PC-3 (cell line): ENCODE results near the gene C19orf25. TPM values are rescaled to one million over a fixed set of nuclear protein-coding genes. Genes with fewer than 3 reads are reported as not detected.
"Not testable (repeated sequence)": the region's sequence is repeated elsewhere in the genome, so short reads cannot be mapped to it uniquely, and the experiment has no call there.

Source experiments
- ATAC-seq: fragments of 200-7000 bp; cut with Tn5 transposase; 2 replicates; pipeline ENCODE4 v1.9.1; 2020; ENCODE audit warnings: mild to moderate bottlenecking, moderate library complexity
- BruUV-seq: library from RNA; stranded (reverse); fragments of 400-500 nt; replicated peaks from 2 replicates; lab custom pipeline; 2021; lab: Mats Ljungman, UMichigan
- CTCF ChIA-PET: fragments of 300-600 bp; sonication (Branson Sonifier 250); formaldehyde crosslinking; loops from one replicate; lab custom pipeline; 2022; ENCODE audit warnings: antibody characterized with exemption; lab: Charles Lee
- POLR2A ChIA-PET: fragments of 300-600 bp; sonication (Branson Sonifier 250); formaldehyde crosslinking; loops from one replicate; lab custom pipeline; 2022; ENCODE audit warnings: antibody characterized with exemption; ENCODE audit not compliant: unreplicated experiment; lab: Charles Lee
- DNase-seq: peaks from one replicate; pipeline ENCODE4 v3.0.0-alpha.2; 2015
- H2AFZ ChIP-seq: fragments of 300-600 bp; sonication (generic); 2 replicates; pipeline ENCODE4 v1.6.0; 2016; ENCODE audit warnings: antibody characterized with exemption, low read length
- H3F3A ChIP-seq: fragments of 300-600 bp; sonication (generic); one replicate; pipeline ENCODE4 v1.6.0; 2017; ENCODE audit warnings: antibody characterized with exemption, low read length, control low read depth, mild to moderate bottlenecking; ENCODE audit not compliant: unreplicated experiment
- H3K27ac ChIP-seq: fragments of 300-600 bp; sonication (generic); 2 replicates; pipeline ENCODE4 v1.5.1; 2016; ENCODE audit warnings: mild to moderate bottlenecking, low read length
- H3K27me3 ChIP-seq: fragments of 300-600 bp; sonication (generic); 2 replicates; pipeline ENCODE4 v1.6.1; 2016; ENCODE audit warnings: low read length, mixed read lengths
- H3K36me3 ChIP-seq: fragments of 300-600 bp; sonication (generic); 2 replicates; pipeline ENCODE4 v1.6.1; 2016; ENCODE audit warnings: low read depth, mixed run types, low read length, mixed read lengths
- H3K4me1 ChIP-seq: fragments of 300-600 bp; sonication (generic); 2 replicates; pipeline ENCODE4 v1.5.1; 2016; ENCODE audit warnings: low read length; ENCODE audit not compliant: insufficient read depth
- H3K4me2 ChIP-seq: fragments of 300-600 bp; sonication (generic); 2 replicates; pipeline ENCODE4 v1.6.0; 2016; ENCODE audit warnings: low read length
- H3K4me3 ChIP-seq: fragments of 300-600 bp; sonication (generic); 2 replicates; pipeline ENCODE4 v1.5.1; 2016; ENCODE audit warnings: mild to moderate bottlenecking, low read length, mixed read lengths
- H3K79me2 ChIP-seq: fragments of 300-600 bp; sonication (generic); 2 replicates; pipeline ENCODE4 v1.6.1; 2017; ENCODE audit warnings: low read length, mixed read lengths
- H3K9ac ChIP-seq: fragments of 300-600 bp; sonication (generic); 2 replicates; pipeline ENCODE4 v1.6.0; 2016; ENCODE audit warnings: mild to moderate bottlenecking, low read length
- H3K9me2 ChIP-seq: fragments of 300-600 bp; sonication (generic); replicated peaks from 2 replicates; pipeline ENCODE4 v1.6.1; 2016; ENCODE audit warnings: mixed run types, low read length, mixed read lengths
- H3K9me3 ChIP-seq: fragments of 300-600 bp; sonication (generic); 2 replicates; pipeline ENCODE4 v1.6.1; 2016; ENCODE audit warnings: low read length, mixed read lengths
- H4K20me1 ChIP-seq: fragments of 300-600 bp; sonication (generic); 2 replicates; pipeline ENCODE4 v1.6.1; 2016; ENCODE audit warnings: low read length, mixed read lengths
- CTCF ChIP-seq: fragments of 300-600 bp; sonication (generic); conservative IDR thresholded peaks from 2 replicates; pipeline ENCODE4 v1.5.1; 2017; ENCODE audit warnings: antibody characterized with exemption, low read depth, mild to moderate bottlenecking, low read length
- EZH2 ChIP-seq: fragments of 300-600 bp; sonication (generic); IDR thresholded peaks from one replicate; pipeline ENCODE4 v1.6.1; 2017; ENCODE audit warnings: antibody characterized with exemption, mild to moderate bottlenecking, low read length; ENCODE audit not compliant: unreplicated experiment
- EZH2phosphoT487 ChIP-seq: fragments of 300-600 bp; sonication (generic); IDR thresholded peaks from 2 replicates; pipeline ENCODE4 v1.6.1; 2018; ENCODE audit warnings: mild to moderate bottlenecking, antibody characterized with exemption, low read length, borderline replicate concordance
- intact Hi-C: fragments of 100-400 bp; cut with micrococcal nuclease; formaldehyde crosslinking; loops from 2 replicates; pipeline ENCODE4 v1.9.0; 2023
- total RNA-seq: library from RNA; depleted of rRNA; stranded (reverse); fragments of >200 nt; gene quantifications from 2 replicates; pipeline ENCODE4 v1.2.3, GENCODE V29; 2014

The C19orf25 gene
- total RNA-seq, 1 experiment from 2014 or later: 45.0 TPM

- Histone ChIP-seq H3F3A (peaks cover 6% of the 10 kb centered on the region), H2AFZ (no peak overlapping the region), H3K4me2 (peak overlapping the region; percentile 95; the same call in 1 of the 2 replicates), H3K79me2 (peaks cover 37% of the 10 kb centered on the region), H3K4me1 (peaks cover 19% of the 10 kb centered on the region), H3K4me3 (peak overlapping the region; percentile 78; the same call in 1 of the 2 replicates), H3K9ac (no peak overlapping the region), H3K9me3 (no peaks in the 10 kb centered on the region), H3K27me3 (no peaks in the 10 kb centered on the region), H3K9me2 (no peaks in the 10 kb centered on the region), H4K20me1 (peaks cover 31% of the 10 kb centered on the region), H3K27ac (no peak overlapping the region), H3K36me3 (peaks cover 30% of the 10 kb centered on the region)
- TF ChIP-seq CTCF (no peak), EZH2 (no peak), EZH2phosphoT487 (no peak)
- ChIA-PET POLR2A (no interaction called here), CTCF (no interaction called here)
- BruUV-seq: no TSS peak
- no peak for DNase-seq
- ATAC-seq: no peak
- intact Hi-C loops: no loop called here
Observed at GRCh38 chr19:1441022-1441426, 38.0 kb downstream of the C19orf25 start.

- Histone ChIP-seq H3K27ac (no peak overlapping the region), H3K4me1 (peaks cover 19% of the 10 kb centered on the region), H4K20me1 (peaks cover 31% of the 10 kb centered on the region), H3K9me3 (no peaks in the 10 kb centered on the region), H3F3A (peaks cover 6% of the 10 kb centered on the region), H3K4me3 (peak overlapping the region; percentile 78), H3K9me2 (no peaks in the 10 kb centered on the region), H3K27me3 (no peaks in the 10 kb centered on the region), H3K36me3 (peaks cover 30% of the 10 kb centered on the region), H3K4me2 (peak overlapping the region; percentile 95), H3K79me2 (peaks cover 37% of the 10 kb centered on the region), H2AFZ (no peak overlapping the region), H3K9ac (no peak overlapping the region)
- POLR2A ChIA-PET: interaction anchor here (0.6 kb wide), 1 partner anchor 23 kb away, joined by 6 read pairs; no protein-coding TSS in a partner anchor
- intact Hi-C loops: no loop called here
- CTCF ChIA-PET: no interaction called here
- ATAC-seq (no peak), DNase-seq (no peak)
- BruUV-seq: no TSS peak
- TF ChIP-seq CTCF: no peak
Observed at GRCh38 chr19:1440418-1440801, 38.6 kb downstream of the C19orf25 start.

GRCh38 chr19:1439525-1440417 is 39.2 kb downstream of the C19orf25 start:
- H3F3A ChIP-seq, CTCF ChIA-PET, intact Hi-C loops, H3K9me3 ChIP-seq, H2AFZ ChIP-seq, DNase-seq, BruUV-seq, H3K27me3 ChIP-seq, H3K9me2 ChIP-seq, H3K27ac ChIP-seq: not testable (repeated sequence)
- peak overlapping the region; percentile 95 for H3K4me2 ChIP-seq
- peaks cover 31% of the 10 kb centered on the region for H4K20me1 ChIP-seq
- peaks cover 30% of the 10 kb centered on the region for H3K36me3 ChIP-seq
- POLR2A ChIA-PET: interaction anchor here (0.6 kb wide), 1 partner anchor 24 kb away, joined by 6 read pairs; no protein-coding TSS in a partner anchor
- H3K4me1 ChIP-seq: peaks cover 19% of the 10 kb centered on the region
- ATAC-seq: 0 out of 2 replicates have a peak, but pooled peaks have one; percentile 7
- peak overlapping the region; percentile 100 for H3K9ac ChIP-seq
- peaks cover 37% of the 10 kb centered on the region for H3K79me2 ChIP-seq
- H3K4me3 ChIP-seq: peak overlapping the region; percentile 78
